SW 1271 (cell line): ENCODE data around the gene ZDBF2.
"Not testable (repeated sequence)": the region's sequence is repeated elsewhere in the genome, so short reads cannot be mapped to it uniquely, and the experiment has no call there.

Experiments used
- DNase-seq, 2 experiments: peaks; one replicate each; lab custom pipeline; 2025; lab: John Stamatoyannopoulos, UW

Gene ZDBF2

GRCh38 chr2:206259376-206260187 is 14.9 kb upstream of the ZDBF2 start:
- DNase-seq, result no peak

GRCh38 chr2:206260188-206261012 is 14.1 kb upstream of the ZDBF2 start:
- peak in 1 of 2 experiments; percentile 26 for DNase-seq

- no peak for DNase-seq
Observed at GRCh38 chr2:206263959-206264603, 10.4 kb upstream of the ZDBF2 start.

- no peak for DNase-seq
Observed at GRCh38 chr2:206266130-206267125, 8.0 kb upstream of the ZDBF2 start.

GRCh38 chr2:206267567-206267966 is 6.9 kb upstream of the ZDBF2 start:
- DNase-seq, result no peak

- no peak for DNase-seq
Observed at GRCh38 chr2:206271065-206271464, 3.4 kb upstream of the ZDBF2 start.

- no peak for DNase-seq
Observed at GRCh38 chr2:206273905-206274304, 558 bp upstream of the ZDBF2 start.

- peak; percentile 39 to 51 for DNase-seq
Observed at GRCh38 chr2:206275312-206276055, 1.0 kb downstream of the ZDBF2 start.

- DNase-seq, result no peak
Observed at GRCh38 chr2:206276169-206276942, 1.9 kb downstream of the ZDBF2 start.

- DNase-seq, result no peak
Observed at GRCh38 chr2:206277503-206277902, 3.0 kb downstream of the ZDBF2 start.

- DNase-seq, result no peak
Observed at GRCh38 chr2:206282746-206283145, 8.3 kb downstream of the ZDBF2 start.

GRCh38 chr2:206287197-206287596 is 12.7 kb downstream of the ZDBF2 start:
- DNase-seq, result no peak

- DNase-seq, result no peak
Observed at GRCh38 chr2:206289391-206289790, 14.9 kb downstream of the ZDBF2 start.

- DNase-seq, result peak; percentile 35 to 73
Observed at GRCh38 chr2:206296128-206296527, 21.7 kb downstream of the ZDBF2 start.

GRCh38 chr2:206299608-206300007 is 25.1 kb downstream of the ZDBF2 start:
- not testable (repeated sequence) for DNase-seq

- DNase-seq, result no peak
Observed at GRCh38 chr2:206305523-206306245, 31.2 kb downstream of the ZDBF2 start.

- DNase-seq, result no peak
Observed at GRCh38 chr2:206311026-206311425, 36.6 kb downstream of the ZDBF2 start.

- DNase-seq, result no peak
Observed at GRCh38 chr2:206316141-206316540, 41.7 kb downstream of the ZDBF2 start.

- DNase-seq, result no peak
Observed at GRCh38 chr2:206323033-206323432, 48.6 kb downstream of the ZDBF2 start.
